ENCODE results near the gene RBM19. TPM values are rescaled to one million over a fixed set of nuclear protein-coding genes. Genes with fewer than 3 reads are reported as not detected.

Gene RBM19
- total RNA-seq, 1 experiment from 2014 or later = 29.2 TPM

DNA sequence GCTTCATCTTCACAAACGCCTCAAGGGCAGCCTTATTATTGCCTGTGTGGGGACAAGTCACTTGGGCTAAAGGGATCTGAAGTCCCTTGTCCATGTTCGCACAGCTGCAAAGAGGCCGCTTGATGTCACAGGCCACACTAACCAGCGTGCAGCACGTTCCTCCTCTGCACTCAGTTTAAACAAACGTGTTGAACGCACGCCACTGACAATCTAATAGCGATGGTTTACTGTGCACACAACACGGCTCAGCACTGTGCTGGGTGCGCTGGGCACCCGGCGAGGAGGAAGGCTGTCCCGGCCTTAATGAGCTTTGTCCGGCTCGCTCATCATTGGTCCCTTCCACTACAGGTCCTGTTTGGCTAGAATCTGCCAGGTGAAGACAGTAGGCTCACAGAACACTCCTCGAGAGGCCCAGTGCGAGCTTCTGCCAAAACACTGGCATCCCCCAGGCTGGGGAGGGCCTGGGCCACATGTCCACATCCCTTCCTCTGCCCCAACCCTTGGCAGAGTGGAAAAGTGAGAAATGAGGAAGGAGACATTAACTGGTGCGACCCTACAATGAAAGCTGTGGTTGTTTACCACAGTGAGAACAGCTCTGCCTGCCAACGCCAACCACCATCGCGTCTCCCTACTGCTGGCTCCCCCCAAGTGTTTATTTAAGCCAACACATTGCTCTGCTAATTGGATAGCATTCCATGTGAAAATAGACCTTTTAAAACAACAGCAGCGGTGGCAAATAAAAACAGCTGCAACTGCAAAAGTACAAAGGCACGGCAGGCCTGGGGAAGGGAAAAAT lies 113.2 kb downstream of the RBM19 start:
- TF ChIP-seq, protein P1, sequence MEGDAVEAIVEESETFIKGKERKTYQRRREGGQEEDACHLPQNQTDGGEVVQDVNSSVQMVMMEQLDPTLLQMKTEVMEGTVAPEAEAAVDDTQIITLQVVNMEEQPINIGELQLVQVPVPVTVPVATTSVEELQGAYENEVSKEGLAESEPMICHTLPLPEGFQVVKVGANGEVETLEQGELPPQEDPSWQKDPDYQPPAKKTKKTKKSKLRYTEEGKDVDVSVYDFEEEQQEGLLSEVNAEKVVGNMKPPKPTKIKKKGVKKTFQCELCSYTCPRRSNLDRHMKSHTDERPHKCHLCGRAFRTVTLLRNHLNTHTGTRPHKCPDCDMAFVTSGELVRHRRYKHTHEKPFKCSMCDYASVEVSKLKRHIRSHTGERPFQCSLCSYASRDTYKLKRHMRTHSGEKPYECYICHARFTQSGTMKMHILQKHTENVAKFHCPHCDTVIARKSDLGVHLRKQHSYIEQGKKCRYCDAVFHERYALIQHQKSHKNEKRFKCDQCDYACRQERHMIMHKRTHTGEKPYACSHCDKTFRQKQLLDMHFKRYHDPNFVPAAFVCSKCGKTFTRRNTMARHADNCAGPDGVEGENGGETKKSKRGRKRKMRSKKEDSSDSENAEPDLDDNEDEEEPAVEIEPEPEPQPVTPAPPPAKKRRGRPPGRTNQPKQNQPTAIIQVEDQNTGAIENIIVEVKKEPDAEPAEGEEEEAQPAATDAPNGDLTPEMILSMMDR (IDR thresholded peaks at IDR 0.05; ENCODE audit: unreplicated experiment) = no peak
- H3K27me3 Mint-ChIP-seq (ENCODE audit: insufficient read depth, unreplicated experiment) = no peaks in the 10 kb centered on the region
- no peaks in the 10 kb centered on the region for H3K9me3 Mint-ChIP-seq (ENCODE audit: unreplicated experiment)
- peaks cover 16% of the 10 kb centered on the region for H3K36me3 Mint-ChIP-seq (ENCODE audit: insufficient read depth, unreplicated experiment)
- intact Hi-C loops (cut with micrococcal nuclease) = no loop called here
- H3K27ac Mint-ChIP-seq (ENCODE audit: low read depth, unreplicated experiment) = no peak overlapping the region
- ChIA-PET CTCF (interaction anchor here (0.7 kb wide), 2 partner anchors 7 to 59 kb away, joined by 3 read pairs; no protein-coding TSS in a partner anchor), POLR2A (no interaction called here)
- no peaks in the 10 kb centered on the region for H3K4me1 Mint-ChIP-seq (ENCODE audit: insufficient read depth, unreplicated experiment)
- no TSS peak for BruUV-seq (replicated peaks)
- DNase-seq (ENCODE audit: unreplicated experiment) = no peak
- H3K4me3 Mint-ChIP-seq (ENCODE audit: unreplicated experiment) = no peak overlapping the region

- peak; percentile 9 for DNase-seq (ENCODE audit: unreplicated experiment)
- ChIA-PET CTCF (interaction anchor here (0.7 kb wide), 1 partner anchor 58 kb away, joined by 3 read pairs; no protein-coding TSS in a partner anchor), POLR2A (no interaction called here)
- H3K36me3 Mint-ChIP-seq (ENCODE audit: insufficient read depth, unreplicated experiment) = peaks cover 14% of the 10 kb centered on the region
- no peak overlapping the region for H3K4me3 Mint-ChIP-seq (ENCODE audit: unreplicated experiment)
- TF ChIP-seq, protein P1 (IDR thresholded peaks at IDR 0.05; ENCODE audit: unreplicated experiment) = no peak
- no peak overlapping the region for H3K27ac Mint-ChIP-seq (ENCODE audit: low read depth, unreplicated experiment)
- no TSS peak for BruUV-seq (replicated peaks)
- no peaks in the 10 kb centered on the region for H3K27me3 Mint-ChIP-seq (ENCODE audit: insufficient read depth, unreplicated experiment)
- H3K4me1 Mint-ChIP-seq (ENCODE audit: insufficient read depth, unreplicated experiment) = no peaks in the 10 kb centered on the region
- intact Hi-C loops (cut with micrococcal nuclease) = no loop called here
- H3K9me3 Mint-ChIP-seq (ENCODE audit: unreplicated experiment) = no peaks in the 10 kb centered on the region
These were observed 113.9 kb downstream of the RBM19 start for GRCh38 chr12:113852264-113852663.

DNA sequence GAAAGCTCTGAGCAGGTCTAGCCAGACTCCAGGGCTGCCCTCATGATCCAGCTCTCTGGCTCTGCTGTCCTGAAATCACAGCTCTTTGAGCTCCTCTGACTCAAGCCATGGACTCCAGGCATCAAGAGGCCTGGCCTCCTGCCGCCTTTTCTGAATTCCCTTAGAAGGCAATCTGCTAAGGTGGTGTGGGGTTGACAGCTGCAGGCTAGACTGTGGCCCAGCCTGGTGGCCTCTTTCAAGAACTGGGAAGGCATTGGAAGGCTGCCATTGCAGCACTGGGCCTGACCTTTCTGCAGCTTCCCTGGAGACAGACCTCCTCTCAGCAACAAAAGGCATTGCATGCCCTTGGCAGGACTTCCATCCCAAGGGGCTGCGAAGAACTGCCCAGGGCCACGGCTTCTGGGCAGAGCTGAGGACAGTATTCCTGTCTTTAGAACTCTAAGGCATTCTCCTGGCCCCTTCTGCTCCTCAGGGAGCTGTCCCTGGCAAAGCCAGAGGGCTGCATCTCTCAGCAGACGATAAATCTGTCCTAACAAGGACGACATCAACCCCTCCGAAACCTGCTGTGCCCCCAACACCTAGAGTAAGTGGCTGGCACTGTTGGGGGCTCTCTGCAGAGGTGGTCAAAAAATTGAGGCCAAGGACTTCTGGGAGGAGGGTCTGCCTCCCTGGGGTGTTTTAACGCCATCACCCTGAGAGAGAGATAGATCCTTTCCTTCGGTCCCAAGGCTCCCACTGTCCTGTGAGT lies 115.6 kb downstream of the RBM19 start:
- Mint-ChIP-seq H3K36me3 (ENCODE audit: insufficient read depth, unreplicated experiment) (no peaks in the 10 kb centered on the region), H3K27ac (ENCODE audit: low read depth, unreplicated experiment) (peak overlapping the region; percentile 63), H3K4me3 (ENCODE audit: unreplicated experiment) (no peak overlapping the region), H3K27me3 (ENCODE audit: insufficient read depth, unreplicated experiment) (no peaks in the 10 kb centered on the region), H3K9me3 (ENCODE audit: unreplicated experiment) (no peaks in the 10 kb centered on the region), H3K4me1 (ENCODE audit: insufficient read depth, unreplicated experiment) (no peaks in the 10 kb centered on the region)
- intact Hi-C loops (cut with micrococcal nuclease) = no loop called here
- TF ChIP-seq, protein P1 (IDR thresholded peaks at IDR 0.05; ENCODE audit: unreplicated experiment) = no peak
- POLR2A ChIA-PET = no interaction called here
- CTCF ChIA-PET = interaction anchor here (0.7 kb wide), 1 partner anchor 12 kb away, joined by 3 read pairs; no protein-coding TSS in a partner anchor
- no TSS peak for BruUV-seq (replicated peaks)
- DNase-seq (ENCODE audit: unreplicated experiment) = no peak

GRCh38 chr12:113847856-113848255 lies 118.3 kb downstream of the RBM19 start:
- no TSS peak for BruUV-seq (replicated peaks)
- Mint-ChIP-seq H3K27ac (ENCODE audit: low read depth, unreplicated experiment) (no peak overlapping the region), H3K4me1 (ENCODE audit: insufficient read depth, unreplicated experiment) (no peaks in the 10 kb centered on the region), H3K27me3 (ENCODE audit: insufficient read depth, unreplicated experiment) (no peaks in the 10 kb centered on the region), H3K9me3 (ENCODE audit: unreplicated experiment) (no peaks in the 10 kb centered on the region), H3K36me3 (ENCODE audit: insufficient read depth, unreplicated experiment) (peaks cover 5% of the 10 kb centered on the region), H3K4me3 (ENCODE audit: unreplicated experiment) (no peak overlapping the region)
- no peak for DNase-seq (ENCODE audit: unreplicated experiment)
- ChIA-PET POLR2A (no interaction called here), CTCF (interaction anchor here (0.7 to 1.5 kb wide), 2 partner anchors 65 to 69 kb away, joined by 3 to 5 read pairs; no protein-coding TSS in a partner anchor)
- TF ChIP-seq, protein P1 (IDR thresholded peaks at IDR 0.05; ENCODE audit: unreplicated experiment) = no peak
- intact Hi-C loops (cut with micrococcal nuclease) = no loop called here
